ENCODE measurements around the gene FSD1.

Gene FSD1

DNA sequence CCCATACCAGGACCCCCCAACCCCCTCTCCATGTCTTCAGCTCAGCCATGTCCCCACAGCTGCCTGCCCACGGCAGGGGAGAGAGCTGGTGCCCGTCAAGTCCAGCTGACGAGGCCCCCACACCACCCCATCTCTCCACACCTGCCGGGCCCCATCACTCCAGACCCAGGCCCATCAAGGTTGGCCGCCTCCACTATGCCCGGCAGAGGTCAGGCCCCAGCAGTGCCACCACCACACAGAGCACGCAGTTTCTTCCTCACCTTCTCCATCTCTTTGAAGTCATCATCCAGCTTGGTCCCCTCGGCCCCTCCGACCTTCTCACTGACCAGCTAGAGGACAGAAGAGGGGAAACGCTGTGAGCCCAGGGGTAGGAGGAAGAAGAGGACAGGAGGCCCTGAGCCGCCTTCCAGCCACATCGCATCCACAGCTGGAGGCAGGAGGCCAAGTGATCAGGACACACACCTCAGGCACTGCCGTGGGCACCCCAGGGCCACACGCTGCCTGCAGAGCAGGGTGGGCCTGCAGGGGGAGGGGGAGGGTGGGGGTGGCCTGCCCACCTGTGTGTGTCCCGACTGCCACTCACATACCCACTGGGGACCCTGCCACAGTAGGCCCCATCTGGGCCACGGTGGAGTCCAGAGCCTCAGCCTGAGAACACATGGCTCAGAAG, 62.4 kb downstream of the FSD1 start:
- no peak for DNase-seq

DNA sequence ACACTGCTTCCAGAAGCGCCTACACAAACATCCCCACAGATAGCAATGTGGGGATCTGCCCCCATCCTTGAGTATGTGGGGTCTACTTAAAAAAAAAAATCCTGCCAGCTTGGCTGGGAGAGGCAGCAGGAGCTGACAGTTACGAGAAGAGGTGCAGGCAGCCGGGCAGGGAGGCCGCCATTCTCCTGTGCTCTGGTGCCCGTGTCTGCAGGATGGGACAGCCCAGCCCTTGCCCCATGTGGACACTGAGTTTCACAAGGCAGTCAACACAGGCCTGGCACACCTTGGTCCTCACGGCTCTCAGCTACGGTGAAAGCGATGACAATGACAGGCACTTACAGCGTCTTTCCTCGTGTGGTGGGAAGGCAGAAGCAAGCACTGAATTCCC, 62.9 kb downstream of the FSD1 start:
- DNase-seq: no peak

DNA sequence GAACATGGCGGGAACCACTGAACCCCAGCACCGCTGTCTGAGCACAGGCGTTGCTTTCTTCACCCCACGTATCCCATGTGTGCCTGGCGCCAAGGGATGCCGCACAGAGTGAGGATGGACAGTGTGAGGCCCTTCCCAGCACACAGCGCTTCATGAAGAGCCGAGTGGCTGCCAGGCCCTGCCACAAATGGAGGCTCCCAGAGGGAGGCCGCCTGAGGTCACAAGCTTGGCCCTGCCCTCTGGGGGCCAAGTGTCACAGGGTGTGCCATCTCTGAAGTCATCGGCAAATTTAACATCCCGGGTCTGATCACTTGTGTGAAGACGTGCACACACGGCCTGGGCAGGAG, 63.4 kb downstream of the FSD1 start:
- no peak for DNase-seq

DNA sequence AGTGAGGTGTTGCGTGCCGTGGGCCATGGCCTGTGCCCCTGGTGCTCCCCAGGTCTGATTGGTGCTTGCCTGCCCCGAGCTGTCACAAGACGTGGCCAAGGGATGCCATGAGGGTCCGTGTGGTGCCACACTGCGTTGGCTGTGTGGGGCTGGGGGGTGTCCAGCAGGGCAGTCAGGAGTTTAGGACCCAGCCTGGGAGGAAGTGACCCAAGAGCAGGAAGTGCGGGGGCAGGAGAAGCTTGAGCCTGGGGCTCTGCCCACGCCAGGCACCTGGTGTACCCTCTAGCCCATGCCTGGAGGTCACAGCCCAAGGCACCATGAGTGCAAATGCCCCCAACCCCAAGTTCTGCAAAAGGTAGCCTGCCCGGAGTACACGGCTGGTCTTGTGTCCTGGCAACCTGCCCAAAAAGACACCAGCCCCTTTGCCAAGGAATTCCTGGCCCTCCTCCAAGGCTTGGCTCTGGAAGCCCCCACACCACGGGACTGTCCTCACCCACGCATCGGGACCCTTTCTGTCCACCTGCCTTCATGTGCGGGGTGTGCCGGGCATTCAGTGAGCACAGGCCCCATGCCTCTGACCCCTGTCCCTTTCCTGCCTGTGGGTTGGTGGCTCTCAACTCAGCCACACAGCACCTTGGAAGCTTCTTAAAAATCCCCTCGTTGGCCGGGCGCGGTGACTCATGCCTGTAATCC, 63.9 kb downstream of the FSD1 start:
- no peak for DNase-seq

DNA sequence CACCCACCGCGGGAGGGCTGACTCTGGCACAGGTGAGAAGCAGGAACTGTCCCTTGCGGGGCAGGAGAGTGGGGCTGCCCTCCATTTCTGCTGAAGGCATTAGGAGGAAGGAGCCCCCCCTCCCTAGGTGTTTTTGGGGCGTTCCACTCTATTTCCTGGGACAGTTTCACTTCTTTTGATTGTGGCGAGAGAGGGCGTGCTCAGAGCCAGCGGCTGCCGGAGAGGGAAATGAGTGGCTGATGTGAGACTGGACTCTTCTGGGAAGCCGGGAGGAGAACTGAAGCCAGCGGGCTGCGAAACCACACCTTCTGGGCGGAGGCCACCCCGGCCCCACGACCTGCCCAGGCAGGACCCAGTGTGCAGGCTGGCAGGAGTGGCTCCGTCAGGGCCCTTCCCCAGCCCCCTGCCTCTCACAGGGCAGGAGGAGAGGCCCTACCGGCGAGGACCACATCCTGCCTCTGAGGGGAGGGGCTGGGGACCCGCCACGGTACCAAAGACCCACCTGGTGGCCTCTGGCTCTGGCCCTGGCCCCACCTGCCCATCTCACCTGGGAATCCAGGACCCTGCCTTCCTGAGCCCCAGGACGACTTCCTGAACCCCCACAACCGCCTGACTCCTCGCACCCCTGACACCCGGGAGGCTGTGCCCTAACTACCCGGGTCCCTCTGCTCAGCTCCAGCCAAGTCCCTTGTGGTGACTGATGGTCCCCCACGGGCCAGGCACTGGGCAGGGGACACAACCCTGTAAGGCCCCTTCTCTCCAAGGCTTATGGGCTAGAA, 64.9 kb downstream of the FSD1 start:
- DNase-seq: peak; percentile 55 to 64

DNA sequence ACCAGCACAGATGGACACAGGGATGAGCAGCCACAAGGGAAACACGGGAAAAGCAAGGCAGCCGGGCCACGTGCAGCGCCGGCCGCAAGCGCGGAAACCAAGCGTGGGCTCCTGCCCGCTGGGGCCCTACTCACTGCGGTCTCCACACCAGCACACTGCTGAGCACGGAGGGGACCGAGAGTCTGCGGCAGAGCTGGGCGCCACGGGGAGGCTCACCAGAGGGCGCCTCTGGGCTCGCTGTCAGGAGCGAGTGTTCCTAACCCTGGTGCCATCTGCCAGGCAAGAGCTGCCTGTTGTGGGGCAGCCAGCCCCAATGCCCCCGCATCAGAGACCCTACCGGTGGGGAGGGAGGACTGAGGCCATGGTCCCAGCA, 65.5 kb downstream of the FSD1 start:
- peak; percentile 75 to 76 for DNase-seq

DNA sequence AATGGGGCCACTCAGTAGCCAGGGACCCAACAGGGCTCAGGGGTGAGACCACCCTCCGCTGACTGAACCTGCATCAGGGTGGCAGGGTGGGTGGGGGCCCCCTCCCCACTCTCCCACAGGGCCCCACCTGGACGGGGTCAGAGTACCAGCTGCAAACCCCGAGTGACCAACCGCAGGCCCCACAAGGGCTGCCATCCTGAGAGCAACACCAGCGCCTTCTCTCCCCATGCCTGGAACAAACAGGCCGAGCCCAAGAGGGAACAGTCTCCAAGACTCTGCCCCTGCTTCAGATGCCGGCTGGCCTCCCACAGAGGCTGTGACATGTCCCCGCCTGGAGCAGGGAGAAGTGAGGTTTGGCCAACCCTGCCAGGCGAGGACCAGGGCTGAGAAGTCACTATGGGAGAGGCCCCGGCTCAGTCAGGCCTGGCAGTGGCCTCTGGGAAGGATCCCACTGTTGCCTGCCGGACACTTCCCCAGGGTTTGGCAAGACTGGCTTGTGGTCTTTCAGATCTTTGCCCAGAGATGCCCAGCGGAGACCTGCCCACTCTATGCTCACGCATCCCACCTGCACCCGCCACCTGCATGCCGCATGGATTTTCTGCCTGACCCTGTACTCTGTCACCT, 66.1 kb downstream of the FSD1 start:
- no peak for DNase-seq

DNA sequence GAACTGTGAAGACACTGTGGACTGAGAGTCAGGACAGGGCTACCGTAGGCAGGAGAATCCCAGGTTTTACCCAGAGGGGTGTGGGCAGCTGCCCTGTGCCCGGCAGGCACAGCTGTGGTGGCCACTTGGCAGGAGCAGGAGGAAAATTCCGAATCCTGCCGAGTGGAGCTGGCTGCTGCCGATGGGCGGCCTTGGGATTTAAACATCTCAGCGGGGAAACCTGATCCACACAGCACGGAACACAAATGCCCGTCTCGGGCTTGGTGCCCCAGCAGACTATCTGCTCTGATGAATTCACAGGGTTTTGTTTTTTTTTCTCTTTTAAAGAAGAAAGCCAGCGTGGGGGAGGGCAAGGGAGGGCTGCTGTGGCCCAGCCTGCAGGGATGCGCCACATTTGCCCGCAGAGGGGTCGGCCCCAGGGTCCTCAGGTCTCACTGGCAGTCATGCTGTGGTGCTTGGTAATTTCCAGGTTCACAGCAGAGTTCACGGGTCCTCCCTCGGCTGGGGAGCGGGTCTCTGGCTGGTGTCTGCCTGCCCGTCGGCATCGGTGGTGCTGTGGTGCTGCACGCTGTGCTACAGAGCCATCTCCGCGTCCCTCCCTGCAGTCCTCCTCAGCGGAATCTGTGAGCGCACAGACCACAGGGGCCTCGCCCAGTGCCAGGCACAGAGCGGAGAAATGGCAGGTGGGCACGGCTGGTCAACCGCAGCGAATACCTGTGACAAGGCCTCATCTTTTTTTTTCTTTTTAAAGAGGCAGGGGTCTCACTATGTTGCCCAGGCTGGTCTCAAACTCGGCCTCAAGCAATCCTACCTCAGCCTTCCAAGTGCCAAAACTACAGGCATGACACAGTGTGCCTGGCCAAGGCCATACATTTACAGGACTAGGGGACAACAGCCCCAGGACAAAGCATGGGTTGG, 67.1 kb downstream of the FSD1 start:
- DNase-seq: no peak

DNA sequence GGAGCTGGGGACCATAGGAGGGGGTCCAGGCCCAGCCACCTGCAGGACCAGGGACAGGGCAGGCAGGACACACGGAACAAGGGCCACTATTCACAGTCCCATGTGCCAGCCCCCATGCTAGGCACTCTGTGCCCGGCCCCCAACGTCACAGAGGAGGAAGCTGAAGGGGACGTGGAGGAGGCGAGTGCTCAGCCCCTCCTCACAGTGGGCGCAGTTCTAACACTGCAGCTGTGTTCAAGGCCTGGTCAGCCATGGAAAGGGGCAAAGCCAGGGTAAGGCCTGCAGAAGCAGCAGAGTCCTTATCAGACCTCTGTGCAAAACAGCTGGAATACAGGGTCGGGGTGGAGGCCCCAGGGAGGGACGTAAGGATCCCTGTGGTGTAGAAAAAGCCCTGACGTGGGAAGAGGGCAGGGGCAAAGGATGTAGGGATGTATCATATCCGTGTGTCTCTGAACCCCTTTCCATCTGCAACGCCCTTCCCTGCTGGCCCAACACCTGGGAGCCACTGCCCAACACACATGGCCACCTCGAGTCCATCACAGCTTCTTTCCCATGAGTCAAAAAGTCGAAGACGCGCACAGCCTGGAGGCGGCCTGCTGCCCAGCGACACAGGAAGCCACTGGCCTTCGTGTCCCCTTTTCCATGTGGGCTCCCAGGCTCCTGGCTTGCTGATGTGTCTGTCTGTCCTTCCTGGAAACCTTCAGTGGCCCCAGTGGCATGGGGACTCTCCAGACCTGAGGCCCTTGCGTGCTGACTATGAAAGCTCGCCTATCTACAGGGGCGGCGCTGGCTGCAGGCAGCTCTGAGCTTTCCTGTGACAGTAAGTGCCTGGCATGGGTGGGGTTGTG, 68.0 kb downstream of the FSD1 start:
- DNase-seq: no peak

DNA sequence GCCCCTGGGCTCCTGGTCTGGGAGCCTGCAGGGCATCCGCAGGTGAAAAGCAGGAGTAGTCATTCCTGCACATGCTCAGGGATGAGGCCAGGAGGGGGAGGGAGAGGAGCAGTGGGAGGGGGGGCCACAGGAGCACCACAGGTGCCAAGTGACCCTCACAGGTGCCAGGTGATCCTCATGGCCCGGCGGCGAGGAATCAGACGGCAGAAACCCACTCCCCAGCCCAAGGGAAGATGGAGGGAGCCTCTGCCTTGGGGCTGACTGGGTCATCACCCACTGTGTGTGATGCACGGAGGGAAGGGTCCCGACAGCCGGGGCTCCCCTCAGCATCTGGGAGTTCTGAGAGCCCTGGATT, 68.6 kb downstream of the FSD1 start:
- DNase-seq: no peak
